Nephron (organoid): ENCODE data around the gene ADCYAP1R1.

Experiments
- H3K27ac Mint-ChIP-seq, 3 experiments: 2 replicates each; pipeline ENCODE4 v1.8.0; 2020; ENCODE audit warnings: mixed read lengths in 3 of 3, mild to moderate bottlenecking in 2 of 3, moderate library complexity in 1 of 3
- H3K27me3 Mint-ChIP-seq: 2 replicates; pipeline ENCODE4 v1.8.0; 2021; ENCODE audit warnings: low read depth, mild to moderate bottlenecking, moderate library complexity, mixed read lengths
- H3K36me3 Mint-ChIP-seq: 2 replicates; pipeline ENCODE4 v1.8.0; 2020; ENCODE audit warnings: low read depth, mixed read lengths
- H3K4me1 Mint-ChIP-seq: 2 replicates; pipeline ENCODE4 v1.8.0; 2020; ENCODE audit warnings: mixed read lengths
- H3K4me3 Mint-ChIP-seq, 3 experiments: 2 replicates each; pipeline ENCODE4 v1.8.0; 2020; ENCODE audit warnings: mild to moderate bottlenecking in 3 of 3, mixed read lengths in 3 of 3, moderate library complexity in 2 of 3
- H3K9me3 Mint-ChIP-seq: 2 replicates; pipeline ENCODE4 v1.8.0; 2020; ENCODE audit warnings: mixed read lengths
- TF ChIP-seq, protein P1 (sequence below), 3 experiments: fragments of 200-600 bp; sonication (generic); IDR thresholded peaks; one replicate each; pipeline ENCODE4 v1.5.0; 2021; ENCODE audit warnings: antibody characterized with exemption in 3 of 3; ENCODE audit not compliant: unreplicated experiment in 3 of 3

Gene ADCYAP1R1

DNA sequence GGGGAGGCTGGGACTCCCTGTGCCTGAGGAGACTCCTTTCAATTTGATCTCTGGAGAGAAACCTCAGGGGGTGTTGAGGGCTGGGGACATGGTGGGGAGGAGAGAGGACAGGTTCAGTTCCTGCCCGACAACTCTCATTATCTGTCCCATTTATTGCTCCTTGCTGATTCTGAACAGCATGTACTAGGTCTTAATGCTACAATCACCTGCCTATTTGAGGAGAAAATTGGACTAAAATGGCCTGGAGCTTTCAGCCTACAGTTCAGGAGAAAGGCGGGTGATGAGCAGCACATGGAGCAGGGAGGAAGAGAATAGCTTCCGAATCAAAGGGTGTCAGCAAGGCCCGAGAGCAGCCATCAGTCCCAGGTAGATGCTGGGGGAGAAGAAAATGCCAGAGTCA, 30.0 kb upstream of the ADCYAP1R1 start:
- Mint-ChIP-seq H3K27me3 (peaks cover 39% of the 10 kb centered on the region), H3K27ac (no peak overlapping the region), H3K36me3 (no peaks in the 10 kb centered on the region), H3K4me1 (peaks cover 36% of the 10 kb centered on the region), H3K4me3 (no peak overlapping the region), H3K9me3 (no peaks in the 10 kb centered on the region)
- TF ChIP-seq, protein P1, sequence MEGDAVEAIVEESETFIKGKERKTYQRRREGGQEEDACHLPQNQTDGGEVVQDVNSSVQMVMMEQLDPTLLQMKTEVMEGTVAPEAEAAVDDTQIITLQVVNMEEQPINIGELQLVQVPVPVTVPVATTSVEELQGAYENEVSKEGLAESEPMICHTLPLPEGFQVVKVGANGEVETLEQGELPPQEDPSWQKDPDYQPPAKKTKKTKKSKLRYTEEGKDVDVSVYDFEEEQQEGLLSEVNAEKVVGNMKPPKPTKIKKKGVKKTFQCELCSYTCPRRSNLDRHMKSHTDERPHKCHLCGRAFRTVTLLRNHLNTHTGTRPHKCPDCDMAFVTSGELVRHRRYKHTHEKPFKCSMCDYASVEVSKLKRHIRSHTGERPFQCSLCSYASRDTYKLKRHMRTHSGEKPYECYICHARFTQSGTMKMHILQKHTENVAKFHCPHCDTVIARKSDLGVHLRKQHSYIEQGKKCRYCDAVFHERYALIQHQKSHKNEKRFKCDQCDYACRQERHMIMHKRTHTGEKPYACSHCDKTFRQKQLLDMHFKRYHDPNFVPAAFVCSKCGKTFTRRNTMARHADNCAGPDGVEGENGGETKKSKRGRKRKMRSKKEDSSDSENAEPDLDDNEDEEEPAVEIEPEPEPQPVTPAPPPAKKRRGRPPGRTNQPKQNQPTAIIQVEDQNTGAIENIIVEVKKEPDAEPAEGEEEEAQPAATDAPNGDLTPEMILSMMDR (IDR thresholded peaks at IDR 0.05; ENCODE audit: unreplicated experiment in 3 of 3) = no peak

DNA sequence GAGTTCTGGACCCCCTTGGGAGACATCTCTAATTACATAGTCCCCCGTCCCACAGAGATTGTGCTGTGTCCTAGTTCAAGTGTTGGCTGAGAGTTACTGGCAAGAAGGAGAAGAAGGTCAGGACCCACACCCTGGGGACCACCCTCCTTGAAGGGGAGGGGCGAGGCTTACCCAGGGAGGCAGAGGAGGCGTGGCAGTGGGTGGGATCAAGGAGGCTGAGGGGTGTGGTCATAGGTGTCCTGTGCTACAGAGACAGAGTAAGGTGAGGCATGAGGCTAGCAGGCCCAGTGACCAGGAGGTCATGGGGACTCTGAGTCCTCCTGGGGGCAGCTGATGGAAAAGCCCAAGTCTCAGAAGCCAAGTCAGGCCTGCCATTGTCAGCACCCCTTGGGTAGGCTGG, 29.4 kb upstream of the ADCYAP1R1 start:
- H3K27ac Mint-ChIP-seq = no peak overlapping the region
- peaks cover 42% of the 10 kb centered on the region for H3K4me1 Mint-ChIP-seq
- no peaks in the 10 kb centered on the region for H3K36me3 Mint-ChIP-seq
- no peaks in the 10 kb centered on the region for H3K9me3 Mint-ChIP-seq
- peaks cover 43% of the 10 kb centered on the region for H3K27me3 Mint-ChIP-seq
- TF ChIP-seq, protein P1 (IDR thresholded peaks at IDR 0.05; ENCODE audit: unreplicated experiment in 3 of 3) = no peak
- H3K4me3 Mint-ChIP-seq = no peak overlapping the region

GRCh38 chr7:31023877-31024276, 28.2 kb upstream of the ADCYAP1R1 start:
- Mint-ChIP-seq H3K27me3 (peaks cover 43% of the 10 kb centered on the region), H3K4me3 (no peak overlapping the region), H3K4me1 (peaks cover 53% of the 10 kb centered on the region), H3K9me3 (no peaks in the 10 kb centered on the region), H3K27ac (peak overlapping the region in 1 of 3 experiments; percentile 50), H3K36me3 (no peaks in the 10 kb centered on the region)
- TF ChIP-seq, protein P1 (IDR thresholded peaks at IDR 0.05; ENCODE audit: unreplicated experiment in 3 of 3) = no peak

GRCh38 chr7:31027161-31027965, 24.7 kb upstream of the ADCYAP1R1 start:
- no peaks in the 10 kb centered on the region for H3K36me3 Mint-ChIP-seq
- H3K9me3 Mint-ChIP-seq = no peaks in the 10 kb centered on the region
- peak overlapping the region; percentile 30 to 55 (median 42) for H3K4me3 Mint-ChIP-seq
- H3K27me3 Mint-ChIP-seq = peaks cover 34% of the 10 kb centered on the region
- H3K4me1 Mint-ChIP-seq = peaks cover 65% of the 10 kb centered on the region
- peak overlapping the region; percentile 83 to 93 (median 91) for H3K27ac Mint-ChIP-seq
- TF ChIP-seq, protein P1 (IDR thresholded peaks at IDR 0.05; ENCODE audit: unreplicated experiment in 3 of 3) = no peak

- peak overlapping the region; percentile 81 to 93 (median 83) for H3K27ac Mint-ChIP-seq
- H3K27me3 Mint-ChIP-seq = peaks cover 33% of the 10 kb centered on the region
- peak overlapping the region in 1 of 3 experiments; percentile 10 for H3K4me3 Mint-ChIP-seq
- peaks cover 69% of the 10 kb centered on the region for H3K4me1 Mint-ChIP-seq
- H3K9me3 Mint-ChIP-seq = no peaks in the 10 kb centered on the region
- H3K36me3 Mint-ChIP-seq = no peaks in the 10 kb centered on the region
- TF ChIP-seq, protein P1 (IDR thresholded peaks at IDR 0.05; ENCODE audit: unreplicated experiment in 3 of 3) = no peak
These were observed 24.1 kb upstream of the ADCYAP1R1 start for GRCh38 chr7:31028006-31028405.
